Measurements from ENCODE around the gene SORCS2.

The SORCS2 gene

GRCh38 chr4:7747566-7747965, 555.2 kb downstream of the SORCS2 start:
- TF ChIP-seq CTCF (IDR thresholded peaks at IDR 0.05; ENCODE audit: extremely low read depth, missing control alignments), result no peak
- no peak for DNase-seq (ENCODE audit: low spot score)

GRCh38 chr4:7750523-7750922, 558.2 kb downstream of the SORCS2 start:
- TF ChIP-seq CTCF (IDR thresholded peaks at IDR 0.05; ENCODE audit: extremely low read depth, missing control alignments), result no peak

GRCh38 chr4:7750972-7751371, 558.6 kb downstream of the SORCS2 start:
- TF ChIP-seq CTCF (IDR thresholded peaks at IDR 0.05; ENCODE audit: extremely low read depth, missing control alignments), result no peak
- DNase-seq (ENCODE audit: low spot score), result no peak

More at GRCh38 chr4:7750523-7750922, 558.2 kb downstream of the SORCS2 start:
- DNase-seq (ENCODE audit: low spot score), result no peak

GRCh38 chr4:7752649-7753048, 560.3 kb downstream of the SORCS2 start:
- no peak for DNase-seq (ENCODE audit: low spot score)

GRCh38 chr4:7753271-7753670, 560.9 kb downstream of the SORCS2 start:
- no peak for TF ChIP-seq CTCF (IDR thresholded peaks at IDR 0.05; ENCODE audit: extremely low read depth, missing control alignments)
- no peak for DNase-seq (ENCODE audit: low spot score)

More at GRCh38 chr4:7752649-7753048, 560.3 kb downstream of the SORCS2 start:
- no peak for TF ChIP-seq CTCF (IDR thresholded peaks at IDR 0.05; ENCODE audit: extremely low read depth, missing control alignments)

- no peak for TF ChIP-seq CTCF (IDR thresholded peaks at IDR 0.05; ENCODE audit: extremely low read depth, missing control alignments)
- no peak for DNase-seq (ENCODE audit: low spot score)
Observed at GRCh38 chr4:7753931-7754465, 561.7 kb downstream of the SORCS2 start.

- no peak for DNase-seq (ENCODE audit: low spot score)
- TF ChIP-seq CTCF (IDR thresholded peaks at IDR 0.05; ENCODE audit: extremely low read depth, missing control alignments), result no peak
Observed at GRCh38 chr4:7754565-7755262, 562.4 kb downstream of the SORCS2 start.

Data from GM20000 (cell line).